Chondrocyte (in vitro differentiated cells): ENCODE measurements around the gene DDX54. TPM values are rescaled to one million over a fixed set of nuclear protein-coding genes. Genes with fewer than 3 reads are reported as not detected.
A peak's percentile ranks its signal among the peaks of the same experiment; 100 is the strongest.

Source experiments
- DNase-seq: peaks from one replicate; pipeline ENCODE4 v3.0.0; 2021; ENCODE audit warnings: mixed read lengths, low spot score
- H3K27ac Mint-ChIP-seq: one replicate; pipeline ENCODE4 v1.8.0; 2021; ENCODE audit warnings: mild to moderate bottlenecking, moderate library complexity, mixed read lengths; ENCODE audit not compliant: unreplicated experiment
- H3K27me3 Mint-ChIP-seq: 2 replicates; pipeline ENCODE4 v1.8.0; 2021; ENCODE audit warnings: low read depth, mixed read lengths
- H3K36me3 Mint-ChIP-seq: 2 replicates; pipeline ENCODE4 v1.8.0; 2021; ENCODE audit warnings: low read depth, mixed read lengths
- H3K4me1 Mint-ChIP-seq: 2 replicates; pipeline ENCODE4 v1.8.0; 2021; ENCODE audit warnings: low read depth, mild to moderate bottlenecking, mixed read lengths
- H3K4me3 Mint-ChIP-seq: one replicate; pipeline ENCODE4 v1.8.0; 2021; ENCODE audit warnings: mild to moderate bottlenecking, moderate library complexity, mixed read lengths; ENCODE audit not compliant: unreplicated experiment
- H3K9me3 Mint-ChIP-seq: 2 replicates; pipeline ENCODE4 v1.8.0; 2021; ENCODE audit warnings: low read depth, mixed read lengths
- CTCF ChIP-seq: fragments of 200-600 bp; sonication (generic); IDR thresholded peaks from 2 replicates; pipeline ENCODE4 v1.5.0; 2021; ENCODE audit warnings: antibody characterized with exemption, mild to moderate bottlenecking, moderate library complexity
- total RNA-seq: library from RNA; stranded (reverse); gene quantifications from 3 replicates; pipeline ENCODE4 v1.2.1, GENCODE V29; 2021

The DDX54 gene
- total RNA-seq, 1 donor from 2014 or later = 44.6 TPM

GRCh38 chr12:113195598-113195997, 10.3 kb upstream of the DDX54 start:
- no peak for TF ChIP-seq CTCF
- Mint-ChIP-seq H3K27me3 (no peaks in the 10 kb centered on the region), H3K27ac (peak overlapping the region; percentile 56), H3K9me3 (no peaks in the 10 kb centered on the region), H3K4me1 (peaks cover 43% of the 10 kb centered on the region), H3K4me3 (no peak overlapping the region), H3K36me3 (no peaks in the 10 kb centered on the region)
- DNase-seq = no peak

- Mint-ChIP-seq H3K27ac (peak overlapping the region; percentile 83), H3K4me1 (peaks cover 46% of the 10 kb centered on the region), H3K36me3 (no peaks in the 10 kb centered on the region), H3K27me3 (no peaks in the 10 kb centered on the region), H3K4me3 (no peak overlapping the region), H3K9me3 (no peaks in the 10 kb centered on the region)
- peak; percentile 20 for TF ChIP-seq CTCF
- DNase-seq = no peak
Measured at GRCh38 chr12:113194971-113195391, 9.7 kb upstream of the DDX54 start.

- H3K4me3 Mint-ChIP-seq = no peak overlapping the region
- DNase-seq = no peak
- no peaks in the 10 kb centered on the region for H3K36me3 Mint-ChIP-seq
- H3K4me1 Mint-ChIP-seq = peaks cover 45% of the 10 kb centered on the region
- no peak overlapping the region for H3K27ac Mint-ChIP-seq
- TF ChIP-seq CTCF = no peak
- H3K9me3 Mint-ChIP-seq = no peaks in the 10 kb centered on the region
- H3K27me3 Mint-ChIP-seq = no peaks in the 10 kb centered on the region
Measured at GRCh38 chr12:113191227-113191626, 5.9 kb upstream of the DDX54 start.

- Mint-ChIP-seq H3K27ac (no peak overlapping the region), H3K27me3 (no peaks in the 10 kb centered on the region), H3K4me1 (peaks cover 47% of the 10 kb centered on the region), H3K36me3 (no peaks in the 10 kb centered on the region), H3K9me3 (no peaks in the 10 kb centered on the region), H3K4me3 (no peak overlapping the region)
- TF ChIP-seq CTCF = no peak
- no peak for DNase-seq
Measured at GRCh38 chr12:113190761-113191160, 5.5 kb upstream of the DDX54 start.

- Mint-ChIP-seq H3K36me3 (no peaks in the 10 kb centered on the region), H3K9me3 (no peaks in the 10 kb centered on the region), H3K4me3 (no peak overlapping the region), H3K4me1 (peaks cover 37% of the 10 kb centered on the region), H3K27ac (no peak overlapping the region), H3K27me3 (no peaks in the 10 kb centered on the region)
- no peak for TF ChIP-seq CTCF
- no peak for DNase-seq
Measured at GRCh38 chr12:113189361-113189760, 4.1 kb upstream of the DDX54 start.
